ENCODE data around the gene TXNDC11.
"Not testable (repeated sequence)": the region's sequence is repeated elsewhere in the genome, so short reads cannot be mapped to it uniquely, and the experiment has no call there.

TXNDC11 gene

GRCh38 chr16:11742536-11743307, at the start of gene TXNDC11:
Gene TXNDC11 (minus strand): TSS chr16:11742857. CDS start chr16:11742730, 127 bp downstream.
- DNase-seq: peak; percentile 88

GRCh38 chr16:11791144-11791828, 48.6 kb upstream of the TXNDC11 start:
- DNase-seq: peak; percentile 35

GRCh38 chr16:11788914-11789313, 46.3 kb upstream of the TXNDC11 start:
- DNase-seq: no peak

GRCh38 chr16:11784980-11785599, 42.4 kb upstream of the TXNDC11 start:
- not testable (repeated sequence) for DNase-seq

- DNase-seq: not testable (repeated sequence)
These were observed 41.7 kb upstream of the TXNDC11 start for GRCh38 chr16:11784381-11784780.

GRCh38 chr16:11784038-11784369, 41.3 kb upstream of the TXNDC11 start:
- no peak for DNase-seq

GRCh38 chr16:11783319-11784037, 40.8 kb upstream of the TXNDC11 start:
- no peak for DNase-seq

- peak; percentile 31 for DNase-seq
These were observed 39.1 kb upstream of the TXNDC11 start for GRCh38 chr16:11781773-11782172.

- DNase-seq: no peak
These were observed 38.5 kb upstream of the TXNDC11 start for GRCh38 chr16:11780991-11781680.

- no peak for DNase-seq
These were observed 36.4 kb upstream of the TXNDC11 start for GRCh38 chr16:11779074-11779473.

GRCh38 chr16:11774065-11774626, 31.5 kb upstream of the TXNDC11 start:
- no peak for DNase-seq

GRCh38 chr16:11768849-11769248, 26.2 kb upstream of the TXNDC11 start:
- DNase-seq: no peak

- no peak for DNase-seq
These were observed 19.8 kb upstream of the TXNDC11 start for GRCh38 chr16:11762431-11762830.

GRCh38 chr16:11759997-11760396, 17.3 kb upstream of the TXNDC11 start:
- no peak for DNase-seq

GRCh38 chr16:11759163-11759834, 16.6 kb upstream of the TXNDC11 start:
- peak; percentile 55 for DNase-seq

GRCh38 chr16:11757671-11758545, 15.3 kb upstream of the TXNDC11 start:
- peak; percentile 50 for DNase-seq

GRCh38 chr16:11756248-11756647, 13.6 kb upstream of the TXNDC11 start:
- DNase-seq: no peak

- no peak for DNase-seq
These were observed 12.5 kb upstream of the TXNDC11 start for GRCh38 chr16:11755022-11755760.

GRCh38 chr16:11752856-11753255, 10.2 kb upstream of the TXNDC11 start:
- DNase-seq: peak; percentile 79

- no peak for DNase-seq
These were observed 7.4 kb upstream of the TXNDC11 start for GRCh38 chr16:11750056-11750455.
